ENCODE data around the gene SULT2B1. TPM values are rescaled to one million over a fixed set of nuclear protein-coding genes. Genes with fewer than 3 reads are reported as not detected.
"Not testable (repeated sequence)": the region's sequence is repeated elsewhere in the genome, so short reads cannot be mapped to it uniquely, and the experiment has no call there.

SULT2B1 gene
- total RNA-seq, 1 donor from 2014 or later, result not detected

- DNase-seq (ENCODE audit: low spot score, unreplicated experiment), result no peak
- Mint-ChIP-seq H3K36me3 (ENCODE audit: insufficient read depth) (no peaks in the 10 kb centered on the region), H3K4me3 (ENCODE audit: low read depth) (no peak overlapping the region), H3K27ac (no peak overlapping the region), H3K9me3 (ENCODE audit: low read depth) (peaks cover 8% of the 10 kb centered on the region), H3K27me3 (peaks cover 7% of the 10 kb centered on the region), H3K4me1 (ENCODE audit: low read depth) (peaks cover 4% of the 10 kb centered on the region)
- TF ChIP-seq CTCF (IDR thresholded peaks at IDR 0.05; ENCODE audit: unreplicated experiment), result no peak
Measured at GRCh38 chr19:48530066-48530720, 21.8 kb upstream of the SULT2B1 start.

- Mint-ChIP-seq H3K9me3 (ENCODE audit: low read depth) (peaks cover 8% of the 10 kb centered on the region), H3K27ac (no peak overlapping the region), H3K27me3 (peaks cover 7% of the 10 kb centered on the region), H3K36me3 (ENCODE audit: insufficient read depth) (no peaks in the 10 kb centered on the region), H3K4me1 (ENCODE audit: low read depth) (peaks cover 4% of the 10 kb centered on the region), H3K4me3 (ENCODE audit: low read depth) (no peak overlapping the region)
- no peak for TF ChIP-seq CTCF (IDR thresholded peaks at IDR 0.05; ENCODE audit: unreplicated experiment)
- DNase-seq (ENCODE audit: low spot score, unreplicated experiment), result no peak
Measured at GRCh38 chr19:48530770-48531169, 21.2 kb upstream of the SULT2B1 start.

GRCh38 chr19:48533770-48534169, 18.2 kb upstream of the SULT2B1 start:
- no peaks in the 10 kb centered on the region for H3K36me3 Mint-ChIP-seq (ENCODE audit: insufficient read depth)
- TF ChIP-seq CTCF (IDR thresholded peaks at IDR 0.05; ENCODE audit: unreplicated experiment), result no peak
- no peak for DNase-seq (ENCODE audit: low spot score, unreplicated experiment)
- no peak overlapping the region for H3K27ac Mint-ChIP-seq
- H3K4me3 Mint-ChIP-seq (ENCODE audit: low read depth), result no peak overlapping the region
- H3K9me3 Mint-ChIP-seq (ENCODE audit: low read depth), result peaks cover 2% of the 10 kb centered on the region
- H3K4me1 Mint-ChIP-seq (ENCODE audit: low read depth), result peaks cover 4% of the 10 kb centered on the region
- H3K27me3 Mint-ChIP-seq, result peaks cover 7% of the 10 kb centered on the region

- H3K27ac Mint-ChIP-seq, result no peak overlapping the region
- H3K4me3 Mint-ChIP-seq (ENCODE audit: low read depth), result no peak overlapping the region
- no peak for TF ChIP-seq CTCF (IDR thresholded peaks at IDR 0.05; ENCODE audit: unreplicated experiment)
- H3K4me1 Mint-ChIP-seq (ENCODE audit: low read depth), result no peaks in the 10 kb centered on the region
- peaks cover under 1% of the 10 kb centered on the region for H3K27me3 Mint-ChIP-seq
- H3K36me3 Mint-ChIP-seq (ENCODE audit: insufficient read depth), result no peaks in the 10 kb centered on the region
- no peak for DNase-seq (ENCODE audit: low spot score, unreplicated experiment)
- no peaks in the 10 kb centered on the region for H3K9me3 Mint-ChIP-seq (ENCODE audit: low read depth)
Measured at GRCh38 chr19:48537541-48537940, 14.4 kb upstream of the SULT2B1 start.

- not testable (repeated sequence) for H3K27ac Mint-ChIP-seq; H3K36me3 Mint-ChIP-seq (ENCODE audit: insufficient read depth); DNase-seq (ENCODE audit: low spot score, unreplicated experiment); H3K4me1 Mint-ChIP-seq (ENCODE audit: low read depth); H3K27me3 Mint-ChIP-seq; H3K9me3 Mint-ChIP-seq (ENCODE audit: low read depth); H3K4me3 Mint-ChIP-seq (ENCODE audit: low read depth)
Measured at GRCh38 chr19:48538057-48538456, 13.9 kb upstream of the SULT2B1 start.

DNA sequence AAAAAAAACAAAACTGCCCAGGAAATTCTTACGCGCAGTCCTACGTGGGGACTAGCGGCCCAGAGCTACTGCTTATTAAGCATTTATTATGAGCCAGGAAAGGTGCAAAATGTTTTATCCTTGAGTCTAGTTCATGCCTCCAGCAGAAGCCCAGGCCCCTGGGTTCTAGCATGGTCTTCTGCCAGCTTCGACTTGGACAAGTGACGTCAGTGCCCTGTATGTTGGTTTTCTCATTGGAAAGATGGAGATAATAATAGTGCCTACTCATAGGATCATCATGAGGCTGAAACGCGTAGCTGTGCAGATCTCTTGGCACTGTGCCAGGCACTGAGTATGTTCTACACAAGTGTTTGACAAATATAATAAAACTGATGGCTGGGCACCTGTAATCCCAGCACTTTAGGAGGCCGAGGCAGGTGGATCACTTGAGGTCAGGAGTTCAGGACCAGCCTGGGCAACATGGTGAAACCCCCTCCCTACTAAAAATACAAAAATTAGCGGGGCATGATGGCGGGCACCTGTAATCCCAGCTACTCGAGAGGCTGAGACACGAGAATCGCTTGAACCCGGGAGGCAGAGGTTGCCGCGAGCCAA, 12.4 kb upstream of the SULT2B1 start:
- Mint-ChIP-seq H3K36me3 (ENCODE audit: insufficient read depth) (no peaks in the 10 kb centered on the region), H3K27me3 (no peaks in the 10 kb centered on the region), H3K27ac (no peak overlapping the region), H3K9me3 (ENCODE audit: low read depth) (no peaks in the 10 kb centered on the region), H3K4me3 (ENCODE audit: low read depth) (no peak overlapping the region), H3K4me1 (ENCODE audit: low read depth) (no peaks in the 10 kb centered on the region)
- no peak for DNase-seq (ENCODE audit: low spot score, unreplicated experiment)
- TF ChIP-seq CTCF (IDR thresholded peaks at IDR 0.05; ENCODE audit: unreplicated experiment), result no peak

Measured in progenitor cell of endocrine pancreas (in vitro differentiated cells).